Measurements from ENCODE around the gene ZC3H15.

DNA sequence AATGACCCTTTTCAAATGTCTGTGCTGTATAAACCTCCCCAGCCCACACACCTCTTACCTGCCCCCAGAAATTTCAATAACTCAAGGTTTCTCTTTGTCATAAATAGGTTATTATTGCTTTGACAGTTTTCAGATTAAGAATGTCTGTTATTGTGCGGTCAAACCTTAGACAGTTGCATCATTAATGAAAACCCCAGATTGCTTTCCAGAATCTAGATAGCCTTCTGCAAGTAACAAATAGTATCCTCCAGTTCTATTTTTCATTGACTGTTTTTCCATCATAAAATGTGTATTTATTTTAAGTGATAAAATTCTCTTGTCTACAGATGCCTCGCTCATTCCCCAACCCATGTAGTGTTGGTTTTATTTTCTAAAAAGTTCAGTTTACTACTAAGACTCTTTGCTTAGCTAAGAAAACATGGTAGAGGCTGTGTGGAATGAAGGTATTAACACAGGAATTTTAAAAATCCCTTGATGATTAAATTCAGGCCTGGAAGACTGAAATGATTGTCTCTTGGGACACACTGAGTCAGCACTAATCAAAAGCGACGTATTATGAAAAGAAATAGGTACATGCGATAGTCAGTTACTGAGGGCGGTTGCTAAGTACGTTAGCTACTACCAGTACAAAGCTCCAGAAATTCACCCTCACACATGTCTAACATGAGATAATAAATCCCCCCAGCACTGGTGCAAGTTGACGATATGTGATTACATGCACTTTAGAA, 65.4 kb downstream of the ZC3H15 start:
- TF ChIP-seq, protein P1, sequence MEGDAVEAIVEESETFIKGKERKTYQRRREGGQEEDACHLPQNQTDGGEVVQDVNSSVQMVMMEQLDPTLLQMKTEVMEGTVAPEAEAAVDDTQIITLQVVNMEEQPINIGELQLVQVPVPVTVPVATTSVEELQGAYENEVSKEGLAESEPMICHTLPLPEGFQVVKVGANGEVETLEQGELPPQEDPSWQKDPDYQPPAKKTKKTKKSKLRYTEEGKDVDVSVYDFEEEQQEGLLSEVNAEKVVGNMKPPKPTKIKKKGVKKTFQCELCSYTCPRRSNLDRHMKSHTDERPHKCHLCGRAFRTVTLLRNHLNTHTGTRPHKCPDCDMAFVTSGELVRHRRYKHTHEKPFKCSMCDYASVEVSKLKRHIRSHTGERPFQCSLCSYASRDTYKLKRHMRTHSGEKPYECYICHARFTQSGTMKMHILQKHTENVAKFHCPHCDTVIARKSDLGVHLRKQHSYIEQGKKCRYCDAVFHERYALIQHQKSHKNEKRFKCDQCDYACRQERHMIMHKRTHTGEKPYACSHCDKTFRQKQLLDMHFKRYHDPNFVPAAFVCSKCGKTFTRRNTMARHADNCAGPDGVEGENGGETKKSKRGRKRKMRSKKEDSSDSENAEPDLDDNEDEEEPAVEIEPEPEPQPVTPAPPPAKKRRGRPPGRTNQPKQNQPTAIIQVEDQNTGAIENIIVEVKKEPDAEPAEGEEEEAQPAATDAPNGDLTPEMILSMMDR (IDR thresholded peaks at IDR 0.05; ENCODE audit: insufficient read depth, low read length) = no peak
- TF ChIP-seq REST (IDR thresholded peaks at IDR 0.05; ENCODE audit: insufficient replicate concordance, low read depth) (no peak), POLR2AphosphoS5 (IDR thresholded peaks at IDR 0.05; ENCODE audit: low read depth) (no peak), GABPA (IDR thresholded peaks at IDR 0.05; ENCODE audit: low read depth) (no peak)

All from HL-60 (cell line).